HG02798 (cell line): ENCODE results near the gene PARPBP.
A peak's percentile ranks its signal among the peaks of the same experiment; 100 is the strongest.
"Not testable (repeated sequence)": the region's sequence is repeated elsewhere in the genome, so short reads cannot be mapped to it uniquely, and the experiment has no call there.

Source experiments
- ATAC-seq: cut with Tn5 transposase; IDR thresholded peaks from one replicate; pipeline ENCODE4 v1.9.1; 2021; ENCODE audit warnings: mild to moderate bottlenecking; ENCODE audit not compliant: unreplicated experiment, poor library complexity

PARPBP gene

GRCh38 chr12:102119674-102120563 is at the start of gene PARPBP, which contains the start of gene NUP37:
Gene PARPBP (plus strand): TSS chr12:102120183. CDS start chr12:102123889, 3,706 bp downstream.
Gene NUP37 (minus strand): TSS chr12:102120114. CDS start chr12:102118518, 1,596 bp downstream.
- peak; percentile 99 for ATAC-seq

GRCh38 chr12:102072092-102072491 is 47.9 kb upstream of the PARPBP start:
- not testable (repeated sequence) for ATAC-seq

GRCh38 chr12:102080842-102081241 is 39.1 kb upstream of the PARPBP start:
- no peak for ATAC-seq

GRCh38 chr12:102089228-102089835 is 30.7 kb upstream of the PARPBP start:
- ATAC-seq, result not testable (repeated sequence)

- ATAC-seq, result no peak
Measured at GRCh38 chr12:102093319-102093718, 26.7 kb upstream of the PARPBP start.

- peak; percentile 69 for ATAC-seq
Measured at GRCh38 chr12:102095677-102096263, 24.2 kb upstream of the PARPBP start.

- no peak for ATAC-seq
Measured at GRCh38 chr12:102096855-102097254, 23.1 kb upstream of the PARPBP start.

GRCh38 chr12:102106905-102107304 is 13.1 kb upstream of the PARPBP start:
- no peak for ATAC-seq

GRCh38 chr12:102107970-102108369 is 12.0 kb upstream of the PARPBP start:
- no peak for ATAC-seq

- no peak for ATAC-seq
Measured at GRCh38 chr12:102110782-102111181, 9.2 kb upstream of the PARPBP start.

- ATAC-seq, result no peak
Measured at GRCh38 chr12:102114212-102114611, 5.8 kb upstream of the PARPBP start.

- no peak for ATAC-seq
Measured at GRCh38 chr12:102116392-102116791, 3.6 kb upstream of the PARPBP start.

GRCh38 chr12:102118874-102119273 is 1.1 kb upstream of the PARPBP start:
- ATAC-seq, result no peak

- ATAC-seq, result no peak
Measured at GRCh38 chr12:102120564-102120873, 536 bp downstream of the PARPBP start.

GRCh38 chr12:102120886-102121285 is 903 bp downstream of the PARPBP start:
- no peak for ATAC-seq

- not testable (repeated sequence) for ATAC-seq
Measured at GRCh38 chr12:102121328-102121727, 1.3 kb downstream of the PARPBP start.

GRCh38 chr12:102130720-102131119 is 10.7 kb downstream of the PARPBP start:
- not testable (repeated sequence) for ATAC-seq

GRCh38 chr12:102131442-102131841 is 11.5 kb downstream of the PARPBP start:
- ATAC-seq, result not testable (repeated sequence)

- ATAC-seq, result not testable (repeated sequence)
Measured at GRCh38 chr12:102137619-102138018, 17.6 kb downstream of the PARPBP start.

- ATAC-seq, result not testable (repeated sequence)
Measured at GRCh38 chr12:102142866-102143373, 22.9 kb downstream of the PARPBP start.

GRCh38 chr12:102144221-102144620 is 24.2 kb downstream of the PARPBP start:
- ATAC-seq, result no peak
